ENCODE measurements around the gene CNOT4. TPM values are rescaled to one million over a fixed set of nuclear protein-coding genes. Genes with fewer than 3 reads are reported as not detected.

The CNOT4 gene
- total RNA-seq, 4 donors from 2014 or later, result 17.8 to 35.0 (median 26.2) TPM

- Histone ChIP-seq H3K36me3 (no peaks in the 10 kb centered on the region), H3K27me3 (no peaks in the 10 kb centered on the region), H3K4me1 (peaks cover 0 to 14% (median 0%) of the 10 kb centered on the region in 3 donors), H3K9me3 (no peaks in the 10 kb centered on the region), H3K27ac (no peak overlapping the region), H3K4me3 (no peak overlapping the region)
- no peak for TF ChIP-seq POLR2AphosphoS5 (IDR thresholded peaks at IDR 0.05)
- TF ChIP-seq CTCF (IDR thresholded peaks at IDR 0.05), result no peak
- TF ChIP-seq POLR2A (IDR thresholded peaks at IDR 0.05), result no peak
- TF ChIP-seq EP300 (IDR thresholded peaks at IDR 0.05), result no peak
- ATAC-seq, result no peak
These were observed 140.5 kb downstream of the CNOT4 start for GRCh38 chr7:135369405-135369804.

DNA sequence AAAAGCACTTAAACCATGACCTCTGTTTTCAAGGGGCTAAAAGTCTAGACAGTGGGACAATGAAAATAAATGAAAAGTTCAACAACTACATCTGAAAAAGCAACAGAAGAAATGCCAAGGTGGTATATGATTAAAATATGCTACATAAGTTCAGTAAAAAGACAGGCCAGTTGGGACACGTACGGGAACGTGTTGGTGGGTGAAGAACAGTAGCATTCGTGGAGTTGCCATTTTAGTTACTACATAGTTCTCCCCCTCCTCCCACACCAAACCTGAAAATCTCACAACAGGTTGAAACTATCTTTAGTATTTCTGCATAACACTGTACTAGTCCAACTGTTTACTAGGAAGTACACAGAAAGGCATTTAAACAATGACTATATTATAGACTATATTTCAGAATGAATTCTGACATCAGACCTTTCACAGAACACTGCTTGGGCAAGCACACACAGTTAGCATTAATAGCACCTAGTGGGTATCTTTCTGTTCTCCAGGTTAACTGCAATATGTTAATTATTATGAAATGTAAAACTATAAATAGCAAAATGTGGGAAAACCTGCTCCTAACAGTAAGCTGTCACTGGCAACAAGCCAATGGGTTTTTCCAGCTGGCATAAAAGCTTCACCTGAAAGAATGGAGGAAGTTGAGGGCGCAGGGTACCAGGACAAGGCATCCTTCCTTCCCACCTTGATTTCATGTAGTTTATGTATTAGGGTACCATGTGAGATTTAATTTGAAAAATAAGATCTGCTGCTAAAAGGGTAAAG is 141.3 kb downstream of the CNOT4 start:
- peaks cover 0 to 14% (median 0%) of the 10 kb centered on the region in 3 donors for H3K4me1 ChIP-seq
- H3K36me3 ChIP-seq, result no peaks in the 10 kb centered on the region
- H3K27me3 ChIP-seq, result no peaks in the 10 kb centered on the region
- no peaks in the 10 kb centered on the region for H3K9me3 ChIP-seq
- TF ChIP-seq EP300 (IDR thresholded peaks at IDR 0.05) (no peak), POLR2AphosphoS5 (IDR thresholded peaks at IDR 0.05) (no peak), POLR2A (IDR thresholded peaks at IDR 0.05) (no peak), CTCF (IDR thresholded peaks at IDR 0.05) (no peak)
- H3K27ac ChIP-seq, result no peak overlapping the region
- no peak for ATAC-seq
- H3K4me3 ChIP-seq, result no peak overlapping the region
- 92 to 95% methylated on average over 5 of the region's 5 CpGs for WGBS, 2 donors (ENCODE audit: low coverage in 1 of 2)

DNA sequence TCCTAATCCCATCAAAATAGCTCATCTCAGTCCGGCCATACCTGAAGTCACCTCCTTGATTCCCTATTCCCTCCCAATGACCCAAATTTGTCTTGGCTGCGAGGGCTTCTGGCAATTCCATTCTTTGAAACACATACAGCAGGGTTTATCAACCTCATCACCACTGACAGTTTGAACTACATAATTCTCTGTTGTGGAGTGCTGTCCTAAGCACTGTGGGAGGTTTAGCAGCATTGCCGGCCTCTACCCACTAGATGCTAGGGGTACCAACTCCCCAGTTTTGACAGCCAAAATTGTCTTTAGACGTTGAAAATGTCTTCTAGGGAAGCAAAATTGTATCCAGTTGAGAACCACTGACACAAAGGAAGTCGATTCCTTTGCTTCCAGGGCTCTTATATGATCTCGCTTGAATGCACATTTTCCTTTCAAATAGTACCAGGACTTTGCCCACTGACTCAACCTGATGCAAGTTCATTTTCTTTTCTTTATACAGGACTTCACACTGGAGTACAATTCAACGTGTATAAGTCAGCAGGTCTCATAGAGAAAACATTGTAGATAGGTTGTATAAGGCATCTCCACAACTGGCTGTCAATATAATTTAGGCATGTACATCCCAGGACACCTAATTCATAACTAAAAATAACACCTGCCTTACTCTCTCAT is 142.9 kb downstream of the CNOT4 start:
- TF ChIP-seq POLR2AphosphoS5 (IDR thresholded peaks at IDR 0.05) (no peak), EP300 (IDR thresholded peaks at IDR 0.05) (no peak), POLR2A (IDR thresholded peaks at IDR 0.05) (no peak), CTCF (IDR thresholded peaks at IDR 0.05) (no peak)

DNA sequence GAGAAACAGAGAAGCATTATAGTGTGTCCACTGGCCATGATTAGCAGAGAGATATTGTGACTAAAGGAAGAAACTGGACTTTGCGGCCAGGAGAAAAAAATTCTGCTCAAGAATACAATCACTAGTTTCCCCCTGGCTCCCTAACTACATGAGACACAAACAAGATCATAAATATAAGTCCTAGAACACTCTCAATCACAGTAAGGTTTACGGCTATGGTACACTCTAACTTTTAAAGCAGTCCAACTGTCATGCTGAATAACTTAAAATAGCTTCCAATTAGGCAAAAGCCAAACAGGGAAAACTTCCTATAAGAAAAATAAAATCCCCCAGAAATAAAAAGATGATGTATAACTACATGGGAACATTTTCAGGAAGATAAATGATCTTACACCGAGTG is 144.2 kb downstream of the CNOT4 start:
- ATAC-seq, result no peak
- Histone ChIP-seq H3K36me3 (peaks cover 0 to 23% of the 10 kb centered on the region in 2 donors), H3K9me3 (no peaks in the 10 kb centered on the region), H3K4me3 (no peak overlapping the region), H3K27ac (no peak overlapping the region), H3K4me1 (peaks cover 0 to 14% (median 0%) of the 10 kb centered on the region in 3 donors), H3K27me3 (no peaks in the 10 kb centered on the region)
- TF ChIP-seq CTCF (IDR thresholded peaks at IDR 0.05) (no peak), EP300 (IDR thresholded peaks at IDR 0.05) (no peak), POLR2AphosphoS5 (IDR thresholded peaks at IDR 0.05) (no peak), POLR2A (IDR thresholded peaks at IDR 0.05) (no peak)
- 62 to 77% methylated on average over 3 of the region's 3 CpGs for WGBS, 2 donors (ENCODE audit: low coverage in 1 of 2)

More for the DNA sequence above, 142.9 kb downstream of the CNOT4 start:
- no peak overlapping the region for H3K27ac ChIP-seq
- peaks cover 0 to 15% of the 10 kb centered on the region in 2 donors for H3K36me3 ChIP-seq
- H3K4me3 ChIP-seq, result no peak overlapping the region
- H3K4me1 ChIP-seq, result peaks cover 0 to 14% (median 0%) of the 10 kb centered on the region in 3 donors
- H3K27me3 ChIP-seq, result no peaks in the 10 kb centered on the region
- no peak for ATAC-seq
- WGBS, 2 donors (ENCODE audit: low coverage in 1 of 2), result 81 to 96% methylated on average over 6 to 7 of the region's 7 CpGs
- H3K9me3 ChIP-seq, result no peaks in the 10 kb centered on the region
